ENCODE results near the gene GOLGA6L10. TPM values are rescaled to one million over a fixed set of nuclear protein-coding genes. Genes with fewer than 3 reads are reported as not detected.
"Not testable (repeated sequence)": the region's sequence is repeated elsewhere in the genome, so short reads cannot be mapped to it uniquely, and the experiment has no call there.

GOLGA6L10 gene
- total RNA-seq, 1 experiment from 2014 or later: 2.0 TPM

DNA sequence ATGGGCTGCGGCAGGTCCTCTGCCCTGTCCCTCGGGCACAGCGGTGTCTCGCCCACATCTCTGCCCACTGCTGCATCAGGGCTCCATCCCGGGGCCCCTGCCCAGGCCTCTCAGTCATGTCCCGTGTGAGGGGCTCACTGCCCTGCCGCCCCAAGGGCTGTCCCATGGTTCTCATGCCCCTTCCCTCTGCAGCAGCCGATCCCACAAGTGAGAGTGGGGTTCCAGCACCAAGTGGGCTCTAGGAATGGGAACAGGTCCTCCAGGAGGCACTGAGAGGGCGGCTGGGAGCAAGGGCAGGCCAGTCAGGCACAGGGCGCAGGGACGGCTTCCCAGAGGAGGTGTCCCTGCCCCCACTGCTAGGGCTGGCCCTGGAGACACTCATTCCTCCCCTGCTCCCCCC lies 18.4 kb downstream of the GOLGA6L10 start:
- H3K36me3 ChIP-seq (ENCODE audit: insufficient read depth, low read length); H3K9me2 ChIP-seq (replicated peaks; ENCODE audit: insufficient read depth, low read length); H4K20me1 ChIP-seq (ENCODE audit: insufficient read depth, low read depth, low read length): not testable (repeated sequence)

DNA sequence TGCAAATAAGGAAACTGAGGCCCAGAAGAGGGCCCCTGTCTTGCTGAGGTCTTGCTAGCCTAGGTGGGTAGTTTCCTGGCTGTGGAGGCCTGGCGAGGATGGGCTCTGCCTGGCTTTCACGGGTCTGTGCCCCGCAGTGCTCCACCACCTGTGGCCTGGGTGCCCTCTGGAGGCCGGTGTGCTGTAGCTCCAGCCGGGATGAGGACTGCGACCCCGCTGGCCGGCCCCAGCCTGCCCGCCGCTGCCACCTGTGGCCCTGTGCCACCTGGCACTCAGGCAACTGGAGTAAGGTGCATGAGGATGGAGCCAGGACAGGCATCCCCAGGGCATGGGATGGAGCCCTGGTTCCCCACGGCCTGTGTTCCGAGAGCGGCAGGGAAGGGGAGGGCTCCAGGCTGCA lies 20.2 kb downstream of the GOLGA6L10 start:
- not testable (repeated sequence) for H3K9me2 ChIP-seq (replicated peaks; ENCODE audit: insufficient read depth, low read length); H3K4me2 ChIP-seq (ENCODE audit: low read depth, low read length, poor library complexity, severe bottlenecking); H3K9ac ChIP-seq (ENCODE audit: low read length); H2AFZ ChIP-seq (ENCODE audit: low read length); H3K79me2 ChIP-seq (ENCODE audit: low read length); H4K20me1 ChIP-seq (ENCODE audit: insufficient read depth, low read depth, low read length); H3K9me3 ChIP-seq (ENCODE audit: low read length); H3K4me1 ChIP-seq (ENCODE audit: low read length); H3K27ac ChIP-seq (ENCODE audit: low read length); DNase-seq; H3K27me3 ChIP-seq (ENCODE audit: low read length); H3K36me3 ChIP-seq (ENCODE audit: insufficient read depth, low read length); H3K4me3 ChIP-seq (ENCODE audit: low read length)

More for the DNA sequence above, 18.4 kb downstream of the GOLGA6L10 start:
- H3K79me2 ChIP-seq (ENCODE audit: low read length); H3K27me3 ChIP-seq (ENCODE audit: low read length); H3K4me2 ChIP-seq (ENCODE audit: low read depth, low read length, poor library complexity, severe bottlenecking); H3K9me3 ChIP-seq (ENCODE audit: low read length); H2AFZ ChIP-seq (ENCODE audit: low read length); H3K4me1 ChIP-seq (ENCODE audit: low read length); H3K9ac ChIP-seq (ENCODE audit: low read length); H3K4me3 ChIP-seq (ENCODE audit: low read length); DNase-seq; H3K27ac ChIP-seq (ENCODE audit: low read length): not testable (repeated sequence)

- not testable (repeated sequence) for H3K27ac ChIP-seq (ENCODE audit: low read length); H2AFZ ChIP-seq (ENCODE audit: low read length); H3K4me1 ChIP-seq (ENCODE audit: low read length); H3K4me2 ChIP-seq (ENCODE audit: low read depth, low read length, poor library complexity, severe bottlenecking); H4K20me1 ChIP-seq (ENCODE audit: insufficient read depth, low read depth, low read length); H3K9ac ChIP-seq (ENCODE audit: low read length); H3K36me3 ChIP-seq (ENCODE audit: insufficient read depth, low read length); H3K4me3 ChIP-seq (ENCODE audit: low read length); H3K79me2 ChIP-seq (ENCODE audit: low read length); H3K9me2 ChIP-seq (replicated peaks; ENCODE audit: insufficient read depth, low read length); H3K27me3 ChIP-seq (ENCODE audit: low read length); DNase-seq; H3K9me3 ChIP-seq (ENCODE audit: low read length)
Measured at GRCh38 chr15:82327372-82327771, 21.9 kb downstream of the GOLGA6L10 start.

DNA sequence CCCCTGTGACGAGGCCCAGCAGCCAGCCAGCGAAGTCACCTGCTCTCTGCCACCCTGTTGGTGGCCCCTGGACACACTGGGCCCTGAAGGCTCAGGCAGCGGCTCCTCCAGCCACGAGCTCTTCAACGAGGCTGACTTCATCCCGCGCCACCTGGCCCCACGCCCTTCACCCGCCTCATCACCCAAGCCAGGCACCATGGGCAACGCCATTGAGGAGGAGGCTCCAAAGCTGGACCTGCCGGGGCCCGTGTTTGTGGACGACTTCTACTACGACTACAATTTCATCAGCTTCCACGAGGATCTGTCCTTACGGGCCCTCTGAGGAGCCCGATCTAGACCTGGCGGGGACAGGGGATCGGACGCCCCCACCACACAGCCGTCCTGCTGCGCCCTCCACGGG lies 22.4 kb downstream of the GOLGA6L10 start:
- H3K9ac ChIP-seq (ENCODE audit: low read length); H3K4me3 ChIP-seq (ENCODE audit: low read length); H3K36me3 ChIP-seq (ENCODE audit: insufficient read depth, low read length); DNase-seq; H4K20me1 ChIP-seq (ENCODE audit: insufficient read depth, low read depth, low read length); H3K9me2 ChIP-seq (replicated peaks; ENCODE audit: insufficient read depth, low read length); H3K4me2 ChIP-seq (ENCODE audit: low read depth, low read length, poor library complexity, severe bottlenecking); H3K27ac ChIP-seq (ENCODE audit: low read length); H3K9me3 ChIP-seq (ENCODE audit: low read length); H3K4me1 ChIP-seq (ENCODE audit: low read length); H3K79me2 ChIP-seq (ENCODE audit: low read length); H2AFZ ChIP-seq (ENCODE audit: low read length); H3K27me3 ChIP-seq (ENCODE audit: low read length): not testable (repeated sequence)

GRCh38 chr15:82325646-82326045 lies 23.6 kb downstream of the GOLGA6L10 start:
- H3K9me3 ChIP-seq (ENCODE audit: low read length); H3K27ac ChIP-seq (ENCODE audit: low read length); H3K4me1 ChIP-seq (ENCODE audit: low read length); H3K9ac ChIP-seq (ENCODE audit: low read length); H3K27me3 ChIP-seq (ENCODE audit: low read length); H3K79me2 ChIP-seq (ENCODE audit: low read length); H3K4me2 ChIP-seq (ENCODE audit: low read depth, low read length, poor library complexity, severe bottlenecking); H3K36me3 ChIP-seq (ENCODE audit: insufficient read depth, low read length); H3K4me3 ChIP-seq (ENCODE audit: low read length); H2AFZ ChIP-seq (ENCODE audit: low read length); DNase-seq; H3K9me2 ChIP-seq (replicated peaks; ENCODE audit: insufficient read depth, low read length); H4K20me1 ChIP-seq (ENCODE audit: insufficient read depth, low read depth, low read length): not testable (repeated sequence)

GRCh38 chr15:82324831-82325230 lies 24.4 kb downstream of the GOLGA6L10 start:
- H3K27me3 ChIP-seq (ENCODE audit: low read length); H2AFZ ChIP-seq (ENCODE audit: low read length); H3K9ac ChIP-seq (ENCODE audit: low read length); H4K20me1 ChIP-seq (ENCODE audit: insufficient read depth, low read depth, low read length); H3K4me2 ChIP-seq (ENCODE audit: low read depth, low read length, poor library complexity, severe bottlenecking); H3K4me3 ChIP-seq (ENCODE audit: low read length); H3K9me2 ChIP-seq (replicated peaks; ENCODE audit: insufficient read depth, low read length); DNase-seq; H3K4me1 ChIP-seq (ENCODE audit: low read length); H3K9me3 ChIP-seq (ENCODE audit: low read length); H3K36me3 ChIP-seq (ENCODE audit: insufficient read depth, low read length); H3K27ac ChIP-seq (ENCODE audit: low read length); H3K79me2 ChIP-seq (ENCODE audit: low read length): not testable (repeated sequence)

DNA sequence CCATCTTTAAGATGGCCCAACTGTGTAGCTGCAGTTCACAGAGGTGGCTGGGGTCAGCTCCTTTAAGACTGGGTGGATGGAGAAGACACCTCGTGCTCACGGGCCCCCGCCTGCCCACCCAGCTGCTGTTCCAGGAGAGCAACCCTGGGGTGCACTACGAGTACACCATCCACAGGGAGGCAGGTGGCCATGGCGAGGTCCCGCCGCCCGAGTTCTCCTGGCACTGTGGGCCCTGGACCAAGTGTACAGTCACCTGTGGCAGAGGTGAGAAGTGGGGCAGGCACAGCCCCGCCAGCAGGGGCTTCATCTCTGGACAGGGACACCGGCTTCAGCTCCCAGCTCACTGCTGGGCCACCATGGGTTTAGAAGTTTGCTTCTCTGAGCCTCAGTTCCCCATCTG lies 26.8 kb downstream of the GOLGA6L10 start:
- H3K4me1 ChIP-seq (ENCODE audit: low read length); H3K79me2 ChIP-seq (ENCODE audit: low read length); H3K9me3 ChIP-seq (ENCODE audit: low read length); H3K4me2 ChIP-seq (ENCODE audit: low read depth, low read length, poor library complexity, severe bottlenecking); H3K36me3 ChIP-seq (ENCODE audit: insufficient read depth, low read length); H3K27me3 ChIP-seq (ENCODE audit: low read length); H3K27ac ChIP-seq (ENCODE audit: low read length); H2AFZ ChIP-seq (ENCODE audit: low read length); H4K20me1 ChIP-seq (ENCODE audit: insufficient read depth, low read depth, low read length); H3K4me3 ChIP-seq (ENCODE audit: low read length); H3K9me2 ChIP-seq (replicated peaks; ENCODE audit: insufficient read depth, low read length); H3K9ac ChIP-seq (ENCODE audit: low read length); DNase-seq: not testable (repeated sequence)

GRCh38 chr15:82320861-82321260 lies 28.4 kb downstream of the GOLGA6L10 start:
- not testable (repeated sequence) for H4K20me1 ChIP-seq (ENCODE audit: insufficient read depth, low read depth, low read length); H3K4me2 ChIP-seq (ENCODE audit: low read depth, low read length, poor library complexity, severe bottlenecking); DNase-seq; H3K27ac ChIP-seq (ENCODE audit: low read length); H3K9me3 ChIP-seq (ENCODE audit: low read length); H3K9me2 ChIP-seq (replicated peaks; ENCODE audit: insufficient read depth, low read length); H2AFZ ChIP-seq (ENCODE audit: low read length); H3K36me3 ChIP-seq (ENCODE audit: insufficient read depth, low read length); H3K9ac ChIP-seq (ENCODE audit: low read length); H3K4me3 ChIP-seq (ENCODE audit: low read length); H3K79me2 ChIP-seq (ENCODE audit: low read length); H3K4me1 ChIP-seq (ENCODE audit: low read length); H3K27me3 ChIP-seq (ENCODE audit: low read length)

- H3K9me3 ChIP-seq (ENCODE audit: low read length); H4K20me1 ChIP-seq (ENCODE audit: insufficient read depth, low read depth, low read length); H2AFZ ChIP-seq (ENCODE audit: low read length); H3K79me2 ChIP-seq (ENCODE audit: low read length); DNase-seq; H3K36me3 ChIP-seq (ENCODE audit: insufficient read depth, low read length); H3K27me3 ChIP-seq (ENCODE audit: low read length); H3K4me1 ChIP-seq (ENCODE audit: low read length); H3K9ac ChIP-seq (ENCODE audit: low read length); H3K9me2 ChIP-seq (replicated peaks; ENCODE audit: insufficient read depth, low read length); H3K4me2 ChIP-seq (ENCODE audit: low read depth, low read length, poor library complexity, severe bottlenecking); H3K27ac ChIP-seq (ENCODE audit: low read length); H3K4me3 ChIP-seq (ENCODE audit: low read length): not testable (repeated sequence)
Measured at GRCh38 chr15:82319522-82320278, 29.6 kb downstream of the GOLGA6L10 start.

Data from Karpas-422 (cell line).